Stimulated activated CD4-positive, alpha-beta T cell treated with anti-CD3 and anti-CD28 coated beads, Interleukin-15, amount 100 ng/mL, for 24 hours (primary cell): Measurements from ENCODE around the gene MSANTD2.

Experiments
- DNase-seq: peaks from one replicate; pipeline ENCODE4 v3.0.0-alpha.2; 2020

Gene MSANTD2

DNA sequence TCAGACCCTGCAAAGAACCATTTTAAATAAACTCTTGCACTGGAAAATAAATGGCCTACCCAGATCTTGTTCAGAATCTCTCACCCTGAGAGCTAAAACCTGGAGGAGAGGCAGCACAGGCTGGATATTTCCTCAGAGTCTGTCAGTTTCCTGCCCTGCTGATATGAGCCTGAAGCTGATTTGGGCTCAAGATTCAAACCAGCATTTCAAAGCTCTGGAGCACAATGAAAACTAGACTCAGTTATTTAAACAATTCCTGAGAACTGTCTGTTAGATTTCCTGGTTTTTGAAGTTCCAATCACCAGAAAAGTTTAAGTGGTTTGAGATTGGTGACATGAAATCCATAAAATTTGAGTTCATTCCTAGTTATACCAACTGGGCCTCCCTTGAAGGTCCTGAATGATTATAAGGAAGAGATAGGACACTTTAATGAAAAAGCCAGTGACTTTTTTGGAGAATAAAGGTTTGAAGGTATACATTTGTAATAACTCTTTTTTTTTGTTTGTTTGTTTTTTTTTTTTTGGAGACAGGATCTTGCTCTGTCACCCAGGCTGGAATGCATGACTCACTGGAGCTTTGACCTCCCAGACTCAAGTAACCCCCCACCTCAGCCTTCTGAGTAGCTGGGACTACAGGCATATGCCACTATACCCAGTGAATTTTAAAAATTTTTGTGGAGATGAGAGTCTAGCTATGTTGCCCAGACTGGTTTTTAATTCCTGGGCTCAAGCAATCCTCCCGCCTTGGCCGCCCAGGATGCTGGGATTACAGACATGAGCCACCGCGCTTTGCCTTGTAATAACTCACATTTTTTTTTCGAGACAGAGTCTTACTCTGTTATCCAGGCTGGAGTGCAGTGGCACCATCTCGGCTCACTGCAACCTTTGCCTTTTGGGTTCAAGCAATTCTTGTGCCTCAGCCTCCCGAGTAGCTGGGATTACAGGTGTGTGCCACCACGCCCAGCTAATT is 30.1 kb downstream of the MSANTD2 start:
- DNase-seq, result no peak

- DNase-seq, result no peak
Observed at GRCh38 chr11:124768914-124769313, 31.3 kb downstream of the MSANTD2 start.

GRCh38 chr11:124766156-124766555 is 34.0 kb downstream of the MSANTD2 start:
- no peak for DNase-seq

DNA sequence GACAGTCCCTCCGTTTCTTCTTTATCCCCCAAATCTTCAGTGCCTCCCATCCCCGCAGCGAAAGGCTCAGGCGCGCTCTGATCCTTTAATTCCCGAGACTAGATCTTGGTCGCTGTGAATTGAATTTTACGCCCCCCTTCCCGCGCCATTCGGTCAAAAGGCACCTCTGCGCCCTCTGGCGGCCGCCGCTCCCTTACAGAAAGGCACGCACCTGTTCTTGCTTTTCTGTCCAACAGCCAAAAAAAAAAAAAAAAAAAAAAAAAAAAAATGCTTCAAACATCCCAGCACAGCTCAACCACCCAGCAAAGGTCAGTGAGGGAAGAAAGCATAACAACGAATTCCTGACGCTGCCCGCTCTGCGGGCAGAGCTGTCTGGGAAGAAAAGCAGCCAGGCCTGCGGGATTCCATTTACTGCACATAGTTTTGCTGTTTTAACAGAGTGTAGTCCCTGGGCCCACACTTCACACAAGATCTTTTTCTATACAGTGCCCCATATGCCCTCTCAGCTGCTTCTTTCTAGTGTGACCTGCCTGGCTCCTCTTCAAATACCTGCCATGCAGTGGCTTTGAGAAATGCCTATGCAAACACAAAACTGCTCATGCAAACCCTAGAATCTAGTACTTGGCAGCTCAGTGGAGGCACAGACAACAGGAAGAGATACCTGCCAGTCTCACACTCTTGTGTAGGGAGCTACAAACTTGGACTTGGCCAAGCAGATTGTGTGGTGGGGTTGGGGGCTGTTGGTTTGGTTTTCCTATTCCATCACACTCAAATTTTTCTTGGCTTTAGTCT is 36.9 kb downstream of the MSANTD2 start:
- peak; percentile 89 for DNase-seq

- peak; percentile 23 for DNase-seq
Observed at GRCh38 chr11:124762624-124763155, 37.5 kb downstream of the MSANTD2 start.

- DNase-seq, result peak; percentile 82
Observed at GRCh38 chr11:124762105-124762623, 38.0 kb downstream of the MSANTD2 start, which contains the start of gene ESAM. TSS of gene ESAM (minus strand) at chr11:124762290. CDS start at chr11:124762154, 136 bp downstream.

DNA sequence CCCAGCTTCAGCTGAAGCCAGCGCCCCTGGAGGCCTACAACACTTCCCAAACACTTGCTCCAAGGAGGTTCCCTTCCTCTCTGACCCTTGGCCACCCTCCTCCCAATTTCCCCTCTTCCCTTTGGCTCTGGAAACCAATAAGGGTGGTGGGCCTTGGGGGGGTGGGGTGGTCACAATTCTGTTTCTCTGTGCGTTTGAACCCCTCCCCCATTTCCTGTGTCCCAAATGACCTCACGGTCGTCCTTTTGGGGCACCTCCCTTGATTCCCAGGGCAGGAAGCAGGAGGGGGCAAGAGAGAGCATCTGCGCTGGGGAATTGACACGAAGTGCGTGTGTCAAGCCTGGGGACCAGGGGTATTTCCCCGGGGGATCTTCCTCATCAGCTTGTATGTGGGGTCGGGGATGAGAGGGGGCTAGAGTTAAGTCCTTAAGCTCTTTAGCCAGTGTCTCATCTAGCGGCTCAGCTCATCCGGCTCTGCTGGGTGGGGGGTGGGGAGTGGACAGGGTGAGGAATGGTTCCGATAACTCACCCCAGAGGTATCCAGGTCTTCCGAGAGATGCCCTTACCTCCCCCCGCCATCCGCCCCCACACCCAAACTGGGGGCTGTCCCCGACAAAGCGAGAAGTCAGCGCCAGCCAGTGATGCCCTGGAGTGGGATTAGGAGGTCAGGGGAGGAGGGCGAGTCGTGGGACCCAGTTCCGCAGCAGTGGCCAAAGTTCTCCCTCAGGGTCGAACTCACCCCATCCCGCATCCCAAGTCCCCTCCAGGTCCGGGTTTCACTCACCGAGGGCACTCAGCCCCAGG is 38.7 kb downstream of the MSANTD2 start:
- DNase-seq, result peak; percentile 21

GRCh38 chr11:124760806-124761205 is 39.4 kb downstream of the MSANTD2 start:
- no peak for DNase-seq

- no peak for DNase-seq
Observed at GRCh38 chr11:124760205-124760652, 40.0 kb downstream of the MSANTD2 start.

DNA sequence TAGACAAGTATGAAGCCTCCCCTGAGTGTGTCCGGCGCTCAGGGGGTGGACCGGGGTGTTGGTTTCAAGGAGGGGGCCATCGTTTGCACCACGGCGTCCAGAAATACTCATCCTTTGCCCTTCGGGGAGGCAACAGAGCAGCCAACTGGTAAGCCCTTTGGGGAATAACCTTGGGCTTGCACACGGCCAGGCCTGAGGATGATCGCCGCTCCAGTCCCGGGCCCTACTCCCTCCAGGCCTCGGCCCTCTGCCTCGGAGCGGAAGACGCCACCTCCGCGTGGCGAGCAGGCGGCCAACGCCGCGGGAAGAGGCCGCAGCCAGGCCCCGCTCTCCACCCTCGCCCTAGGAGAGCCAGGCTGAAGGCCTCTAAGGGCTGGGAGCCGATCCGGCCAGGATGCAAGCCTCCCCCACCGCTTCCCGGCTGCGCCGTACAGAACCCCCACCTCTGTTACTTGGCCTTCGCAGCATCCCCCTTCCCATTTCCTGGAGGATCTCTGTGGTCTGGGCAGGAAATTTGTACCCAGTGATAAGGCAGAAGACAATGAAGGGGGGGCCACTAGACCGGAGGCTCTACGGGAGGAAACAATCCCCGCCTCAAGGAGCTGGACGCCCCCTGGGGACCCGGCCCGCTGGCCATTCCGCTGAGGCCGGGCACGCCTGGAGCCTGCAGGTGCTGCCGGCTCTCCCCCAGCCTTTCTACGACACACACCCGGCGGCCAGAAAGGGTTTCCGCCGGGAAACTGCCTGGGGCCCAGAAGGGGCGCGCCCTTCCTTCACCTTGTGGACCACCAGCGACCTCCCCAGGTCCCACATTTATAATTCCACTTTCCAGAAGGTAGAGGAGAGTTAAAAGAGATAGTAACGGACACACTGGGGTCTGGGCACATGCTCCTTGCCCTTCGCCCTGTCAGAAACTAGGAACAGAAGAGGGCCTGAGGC is 40.7 kb downstream of the MSANTD2 start:
- no peak for DNase-seq

- peak; percentile 83 for DNase-seq
Observed at GRCh38 chr11:124758355-124759265, 41.6 kb downstream of the MSANTD2 start.

DNA sequence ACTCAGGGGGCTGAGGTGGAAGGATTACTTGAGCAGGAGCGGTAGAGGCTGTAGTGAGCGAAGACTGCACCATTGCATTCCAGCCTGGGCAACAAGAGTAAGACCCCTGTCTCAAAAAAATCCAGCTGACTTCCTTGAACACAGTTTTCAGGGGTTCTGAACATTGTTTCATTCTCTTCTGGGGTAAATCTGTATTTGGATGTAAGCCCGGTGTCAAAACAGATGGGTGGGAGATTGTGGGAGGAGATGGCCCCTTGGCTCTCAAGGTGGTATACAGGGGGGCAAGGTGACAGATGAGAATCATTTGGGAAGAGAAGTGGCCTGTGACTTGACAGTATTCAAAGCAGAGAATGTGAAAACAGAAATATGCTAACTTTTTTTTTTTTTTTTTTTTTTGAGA is 42.9 kb downstream of the MSANTD2 start:
- no peak for DNase-seq

- DNase-seq, result no peak
Observed at GRCh38 chr11:124756753-124757227, 43.4 kb downstream of the MSANTD2 start.

DNA sequence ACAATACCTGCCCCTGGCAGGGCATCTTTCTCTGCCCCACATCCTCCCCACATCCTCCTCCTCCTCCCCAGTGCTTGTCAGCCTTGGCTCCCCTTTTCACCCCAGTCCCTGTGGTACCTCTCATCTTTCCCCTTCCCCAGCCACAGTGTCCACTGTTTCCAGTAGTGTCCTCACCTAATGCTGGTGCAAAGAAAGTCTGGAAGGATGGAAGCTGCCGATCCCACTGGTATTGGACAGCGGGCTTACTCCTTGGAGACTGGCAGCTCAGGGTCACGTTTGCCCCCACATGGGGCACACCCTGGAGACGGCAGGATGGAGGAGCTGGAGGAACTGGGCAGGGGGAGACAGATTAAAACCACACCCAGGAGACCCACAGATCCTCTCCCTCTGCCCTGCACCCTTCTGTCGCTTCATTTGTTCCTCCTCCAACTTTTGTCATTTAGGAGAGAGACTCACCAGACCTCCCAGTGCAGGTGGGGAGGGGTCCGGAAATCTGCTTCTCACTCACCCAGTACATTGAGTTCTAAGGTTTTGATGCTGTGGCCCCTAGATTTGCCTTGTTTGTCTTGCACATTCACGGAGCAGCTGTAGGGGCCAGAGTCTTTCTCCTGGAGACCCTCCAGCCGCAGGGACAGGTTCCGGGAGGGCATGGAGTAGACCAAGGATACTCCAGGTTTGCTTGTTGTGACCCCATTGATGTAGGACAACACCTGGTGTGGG is 44.0 kb downstream of the MSANTD2 start:
- no peak for DNase-seq

GRCh38 chr11:124754710-124755109 is 45.5 kb downstream of the MSANTD2 start:
- no peak for DNase-seq

GRCh38 chr11:124754309-124754708 is 45.9 kb downstream of the MSANTD2 start:
- no peak for DNase-seq

GRCh38 chr11:124753624-124754023 is 46.6 kb downstream of the MSANTD2 start:
- DNase-seq, result no peak

GRCh38 chr11:124753205-124753604 is 47.0 kb downstream of the MSANTD2 start:
- no peak for DNase-seq
